ENCODE measurements around the gene TMEM59.

TMEM59 gene

GRCh38 chr1:53984726-53985125 is 68.3 kb downstream of the TMEM59 start:
- no peak for DNase-seq (ENCODE audit: low spot score)

GRCh38 chr1:53982763-53983104 is 70.3 kb downstream of the TMEM59 start:
- DNase-seq (ENCODE audit: low spot score) = no peak

- no peak for DNase-seq (ENCODE audit: low spot score)
Observed at GRCh38 chr1:53982034-53982762, 70.8 kb downstream of the TMEM59 start.

- no peak for DNase-seq (ENCODE audit: low spot score)
Observed at GRCh38 chr1:53981220-53981619, 71.8 kb downstream of the TMEM59 start.

- DNase-seq (ENCODE audit: low spot score) = no peak
Observed at GRCh38 chr1:53979712-53980450, 73.1 kb downstream of the TMEM59 start.
